ENCODE data around the gene GALR2.

Gene GALR2

GRCh38 chr17:76104140-76104895, 29.7 kb downstream of the GALR2 start:
- TF ChIP-seq CTCF (IDR thresholded peaks at IDR 0.05; ENCODE audit: control insufficient read depth, extremely low read depth, insufficient read depth), result no peak
- DNase-seq (ENCODE audit: low read depth), result no peak
- H3K4me3 ChIP-seq (ENCODE audit: low read depth, low read length), result peak overlapping the region; percentile 88

GRCh38 chr17:76104896-76105231, 30.3 kb downstream of the GALR2 start:
- no peak overlapping the region for H3K4me3 ChIP-seq (ENCODE audit: low read depth, low read length)
- TF ChIP-seq CTCF (IDR thresholded peaks at IDR 0.05; ENCODE audit: control insufficient read depth, extremely low read depth, insufficient read depth), result no peak

GRCh38 chr17:76106703-76107102, 32.1 kb downstream of the GALR2 start:
- DNase-seq (ENCODE audit: low read depth), result no peak
- no peak for TF ChIP-seq CTCF (IDR thresholded peaks at IDR 0.05; ENCODE audit: control insufficient read depth, extremely low read depth, insufficient read depth)
- H3K4me3 ChIP-seq (ENCODE audit: low read depth, low read length), result no peak overlapping the region

More at GRCh38 chr17:76104896-76105231, 30.3 kb downstream of the GALR2 start:
- no peak for DNase-seq (ENCODE audit: low read depth)

- TF ChIP-seq CTCF (IDR thresholded peaks at IDR 0.05; ENCODE audit: control insufficient read depth, extremely low read depth, insufficient read depth), result no peak
- no peak overlapping the region for H3K4me3 ChIP-seq (ENCODE audit: low read depth, low read length)
- DNase-seq (ENCODE audit: low read depth), result no peak
Measured at GRCh38 chr17:76107509-76107908, 32.9 kb downstream of the GALR2 start.

- TF ChIP-seq CTCF (IDR thresholded peaks at IDR 0.05; ENCODE audit: control insufficient read depth, extremely low read depth, insufficient read depth), result no peak
- no peak for DNase-seq (ENCODE audit: low read depth)
Measured at GRCh38 chr17:76111956-76112355, 37.4 kb downstream of the GALR2 start.

GRCh38 chr17:76115138-76115754, 40.7 kb downstream of the GALR2 start:
- no peak for DNase-seq (ENCODE audit: low read depth)
- no peak overlapping the region for H3K4me3 ChIP-seq (ENCODE audit: low read depth, low read length)
- TF ChIP-seq CTCF (IDR thresholded peaks at IDR 0.05; ENCODE audit: control insufficient read depth, extremely low read depth, insufficient read depth), result no peak

More at GRCh38 chr17:76111956-76112355, 37.4 kb downstream of the GALR2 start:
- no peak overlapping the region for H3K4me3 ChIP-seq (ENCODE audit: low read depth, low read length)
